K562 (cell line): Measurements from ENCODE around the gene GINS3. TPM values are rescaled to one million over a fixed set of nuclear protein-coding genes. Genes with fewer than 3 reads are reported as not detected.

Source experiments
- ATAC-seq: fragments of 200-7000 bp; cut with Tn5 transposase; 3 replicates; pipeline ENCODE4 v1.9.1; 2020; ENCODE audit warnings: moderate library complexity
- BruUV-seq: library from RNA; stranded (reverse); fragments of 400-500 nt; replicated peaks from 2 replicates; lab custom pipeline; 2021; lab: Mats Ljungman, UMichigan
- CTCF ChIA-PET: fragments of 300-600 bp; formaldehyde crosslinking; extraction: SDS; loops from one replicate; lab custom pipeline; 2021; ENCODE audit warnings: low intra/inter-chr PET ratio; lab: Yijun Ruan, JAX
- POLR2A ChIA-PET: fragments of 300-600, 350-650 bp; sonication (Branson Sonifier 250); formaldehyde crosslinking; extraction: SDS; loops from one replicate; lab custom pipeline; 2021; ENCODE audit warnings: antibody characterized with exemption, inconsistent platforms; lab: Yijun Ruan, JAX
- DNase-seq, 4 experiments: peaks; one replicate each; pipeline versions ENCODE4 v3.0.0 to v3.0.0-alpha.2; 2011 to 2018; ENCODE audit warnings: low spot score in 3 of 4, mixed read lengths in 3 of 4; ENCODE audit errors: extremely low read depth in 1 of 4
- FAIRE-seq: peaks from 2 replicates; lab custom pipeline; 2011; peaks lifted over from hg19 to GRCh38; lab: Jason Lieb, UNC
- H2AFZ ChIP-seq: 2 replicates; pipeline ENCODE4 v1.6.0; 2011; ENCODE audit warnings: low read depth, low read length, control low read depth, inconsistent platforms
- H3K27ac ChIP-seq: fragments of 200-600 bp; 3 replicates; pipeline ENCODE4 v1.8.0; 2011; ENCODE audit warnings: low read depth, mild to moderate bottlenecking, control low read depth, inconsistent platforms, low read length, moderate library complexity, mixed read lengths; ENCODE audit errors: extremely low read depth
- H3K27me3 ChIP-seq, 2 experiments: fragments of 300-600 bp in 1 of 2; 2 replicates in 1 of 2; 3 replicates in 1 of 2; pipeline versions ENCODE4 v1.6.0 to v1.8.0; 2011; ENCODE audit warnings: inconsistent platforms in 2 of 2, low read length in 2 of 2, mild to moderate bottlenecking in 1 of 2, mixed read lengths in 1 of 2, moderate library complexity in 1 of 2; ENCODE audit not compliant: control insufficient read depth in 2 of 2, insufficient read depth in 2 of 2
- H3K36me3 ChIP-seq: fragments of 300-600 bp; 3 replicates; pipeline ENCODE4 v1.8.0; 2011; ENCODE audit warnings: mild to moderate bottlenecking, low read length, inconsistent platforms; ENCODE audit not compliant: control insufficient read depth, insufficient read depth
- H3K4me1 ChIP-seq, 2 experiments: fragments of 200-600 bp in 1 of 2; replicated peaks in 1 of 2; 2 replicates in 1 of 2; 3 replicates in 1 of 2; pipeline versions ENCODE4 v1.5.1 to v1.8.0; 2011; ENCODE audit warnings: inconsistent platforms in 2 of 2, low read length in 2 of 2, mild to moderate bottlenecking in 1 of 2, mixed read lengths in 1 of 2, moderate library complexity in 1 of 2; ENCODE audit not compliant: control insufficient read depth in 2 of 2, insufficient read depth in 2 of 2
- H3K4me2 ChIP-seq: 2 replicates; pipeline ENCODE4 v1.6.1; 2011; ENCODE audit warnings: low read length, control low read depth, inconsistent platforms, mixed read lengths; ENCODE audit not compliant: insufficient read depth
- H3K4me3 ChIP-seq: fragments of 200-600 bp; sonication (generic), shearing (Covaris generic); 2 replicates; pipeline ENCODE4 v1.5.1; 2016; ENCODE audit warnings: control low read depth, inconsistent platforms
- H3K79me2 ChIP-seq: fragments of 200-600 bp; 3 replicates; pipeline ENCODE4 v1.8.0; 2011; ENCODE audit warnings: low read length, inconsistent platforms; ENCODE audit not compliant: control insufficient read depth, insufficient read depth
- H3K9ac ChIP-seq, 2 experiments: 2 replicates each; pipeline versions ENCODE4 v1.6.0 to v1.6.1; 2011; ENCODE audit warnings: low read depth in 2 of 2, low read length in 2 of 2, control low read depth in 1 of 2, inconsistent platforms in 1 of 2, mild to moderate bottlenecking in 1 of 2, mixed read lengths in 1 of 2; ENCODE audit not compliant: insufficient read depth in 1 of 2
- H3K9me1 ChIP-seq: one replicate; pipeline ENCODE4 v1.6.0; 2011; ENCODE audit warnings: inconsistent platforms, mild to moderate bottlenecking, low read length, moderate library complexity; ENCODE audit not compliant: control insufficient read depth, insufficient read depth
- H3K9me3 ChIP-seq: replicated peaks from 2 replicates; pipeline ENCODE4 v1.5.1; 2011; ENCODE audit warnings: low read depth, low read length, inconsistent platforms; ENCODE audit not compliant: control insufficient read depth, insufficient read depth
- H4K20me1 ChIP-seq: replicated peaks from 2 replicates; pipeline ENCODE4 v1.6.1; 2011; ENCODE audit warnings: low read length, inconsistent platforms, mixed read lengths; ENCODE audit not compliant: control insufficient read depth, insufficient read depth
- ARID2 ChIP-seq: fragments of 450-650 bp; IDR thresholded peaks from 2 replicates; pipeline ENCODE4 v1.6.1; 2017; ENCODE audit warnings: antibody characterized with exemption, mild to moderate bottlenecking
- SPI1 ChIP-seq: IDR thresholded peaks from 2 replicates; pipeline ENCODE4 v1.6.1; 2011; ENCODE audit warnings: low read depth, low read length, control low read depth, borderline replicate concordance
- ZNF175 ChIP-seq: fragments of 200-800 bp; sonication (Bioruptor generic); IDR thresholded peaks from 2 replicates; pipeline ENCODE4 v1.6.1; 2016; ENCODE audit warnings: low read depth, mild to moderate bottlenecking, missing genetic modification characterization, missing compliant biosample characterization
- WGBS: fragments of 100-300 bp; shearing (Covaris generic); methylation state at CpG from one replicate; pipeline ENCODE4 v1.1.6; 2016; ENCODE audit warnings: low coverage, mixed read lengths; ENCODE audit not compliant: insufficient coverage; ENCODE audit errors: missing lambda C conversion rate; 5-methylcytosine and 5-hydroxymethylcytosine counted together
- in situ Hi-C: fragments of 300-500 bp; cut with MboI; formaldehyde crosslinking; loops from 4 replicates; pipeline ENCODE4 v1.15.0; 2018; ENCODE audit warnings: inconsistent platforms, mixed read lengths
- intact Hi-C: fragments of 100-400 bp; cut with micrococcal nuclease; formaldehyde crosslinking; loops from 2 replicates; pipeline ENCODE4 v1.14.2; 2022
- polyA plus RNA-seq, 8 experiments: library from polyadenylated mRNA; depleted of rRNA in 4 of 8; stranded (reverse) in 5 of 8; unstranded in 3 of 8; fragments of >200 nt; fragmentation: Nextera tagmentation in 2 of 8; fragmentation: Illumina TruSeq in 1 of 8; extraction: Ambion mirVana in 2 of 8; extraction: Trizol in 1 of 8; gene quantifications; 2 replicates each; pipeline versions ENCODE4 v1.2.1 to v1.2.3, GENCODE V29; 2011 to 2014; ENCODE audit warnings: inconsistent platforms in 1 of 8, missing spikeins in 1 of 8
- total RNA-seq, 7 experiments: library from RNA; depleted of rRNA in 6 of 7; stranded (reverse); fragments of >200 nt in 6 of 7; fragmentation: Illumina TruSeq in 2 of 7; extraction: Trizol in 2 of 7; gene quantifications; 2 replicates each; pipeline versions ENCODE4 v1.2.1 to v1.2.3, GENCODE V29; 2011 to 2021; ENCODE audit warnings: low replicate concordance in 1 of 7
- TF ChIP-seq, protein P1 (sequence below): fragments of 450-650 bp; IDR thresholded peaks from 2 replicates; pipeline ENCODE4 v1.6.1; 2018; ENCODE audit not compliant: partially characterized antibody

The GINS3 gene
- total and polyA plus RNA-seq, 9 of the 15 experiments (the other 6 are each of a cell fraction or from before 2014, with no cell fraction given): 17.8 to 31.9 (median 25.4) TPM

- ATAC-seq (no peak), DNase-seq (no peak), FAIRE-seq (no peak)
- Histone ChIP-seq H3K79me2 (no peaks in the 10 kb centered on the region), H3K9ac (no peak overlapping the region), H3K4me1 (no peaks in the 10 kb centered on the region), H3K4me2 (no peak overlapping the region), H3K27me3 (peaks cover 0 to 5% of the 10 kb centered on the region in 2 experiments; a peak in 3 of 5 replicates), H3K36me3 (no peaks in the 10 kb centered on the region), H3K27ac (no peak overlapping the region), H4K20me1 (no peaks in the 10 kb centered on the region), H3K4me3 (no peak overlapping the region), H3K9me1 (no peaks in the 10 kb centered on the region), H2AFZ (no peak overlapping the region), H3K9me3 (no peaks in the 10 kb centered on the region)
- POLR2A ChIA-PET: no interaction called here
- intact Hi-C loops (no loop called here), in situ Hi-C loops (no loop called here)
- WGBS: 0% methylated on average over 4 of the region's 4 CpGs
- CTCF ChIA-PET: no interaction called here
- BruUV-seq: no TSS peak
- TF ChIP-seq ARID2 (no peak), ZNF175 (CRISPR knock-in tag) (no peak), SPI1 (no peak)
- TF ChIP-seq, protein P1, sequence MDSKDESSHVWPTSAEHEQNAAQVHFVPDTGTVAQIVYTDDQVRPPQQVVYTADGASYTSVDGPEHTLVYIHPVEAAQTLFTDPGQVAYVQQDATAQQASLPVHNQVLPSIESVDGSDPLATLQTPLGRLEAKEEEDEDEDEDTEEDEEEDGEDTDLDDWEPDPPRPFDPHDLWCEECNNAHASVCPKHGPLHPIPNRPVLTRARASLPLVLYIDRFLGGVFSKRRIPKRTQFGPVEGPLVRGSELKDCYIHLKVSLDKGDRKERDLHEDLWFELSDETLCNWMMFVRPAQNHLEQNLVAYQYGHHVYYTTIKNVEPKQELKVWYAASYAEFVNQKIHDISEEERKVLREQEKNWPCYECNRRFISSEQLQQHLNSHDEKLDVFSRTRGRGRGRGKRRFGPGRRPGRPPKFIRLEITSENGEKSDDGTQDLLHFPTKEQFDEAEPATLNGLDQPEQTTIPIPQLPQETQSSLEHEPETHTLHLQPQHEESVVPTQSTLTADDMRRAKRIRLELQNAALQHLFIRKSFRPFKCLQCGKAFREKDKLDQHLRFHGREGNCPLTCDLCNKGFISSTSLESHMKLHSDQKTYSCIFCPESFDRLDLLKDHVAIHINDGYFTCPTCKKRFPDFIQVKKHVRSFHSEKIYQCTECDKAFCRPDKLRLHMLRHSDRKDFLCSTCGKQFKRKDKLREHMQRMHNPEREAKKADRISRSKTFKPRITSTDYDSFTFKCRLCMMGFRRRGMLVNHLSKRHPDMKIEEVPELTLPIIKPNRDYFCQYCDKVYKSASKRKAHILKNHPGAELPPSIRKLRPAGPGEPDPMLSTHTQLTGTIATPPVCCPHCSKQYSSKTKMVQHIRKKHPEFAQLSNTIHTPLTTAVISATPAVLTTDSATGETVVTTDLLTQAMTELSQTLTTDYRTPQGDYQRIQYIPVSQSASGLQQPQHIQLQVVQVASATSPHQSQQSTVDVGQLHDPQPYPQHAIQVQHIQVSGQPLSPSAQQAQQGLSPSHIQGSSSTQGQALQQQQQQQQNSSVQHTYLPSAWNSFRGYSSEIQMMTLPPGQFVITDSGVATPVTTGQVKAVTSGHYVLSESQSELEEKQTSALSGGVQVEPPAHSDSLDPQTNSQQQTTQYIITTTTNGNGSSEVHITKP: no peak
Measured at GRCh38 chr16:58379736-58380135, 12.5 kb upstream of the GINS3 start.
